Caco-2 (cell line): Measurements from ENCODE around the gene FGD2. TPM values are rescaled to one million over a fixed set of nuclear protein-coding genes. Genes with fewer than 3 reads are reported as not detected.

Experiments
- BruUV-seq: library from RNA; stranded (reverse); fragments of 400-500 nt; replicated peaks from 2 replicates; lab custom pipeline; 2021; lab: Mats Ljungman, UMichigan
- CTCF ChIA-PET: fragments of 300-600 bp; sonication (Branson Sonifier 250); formaldehyde crosslinking; loops from one replicate; lab custom pipeline; 2022; ENCODE audit warnings: antibody characterized with exemption; lab: Charles Lee
- POLR2A ChIA-PET: fragments of 300-600 bp; sonication (Branson Sonifier 250); formaldehyde crosslinking; loops from one replicate; lab custom pipeline; 2022; ENCODE audit warnings: antibody characterized with exemption; lab: Charles Lee
- DNase-seq, 2 experiments: peaks; one replicate each; pipeline versions ENCODE4 v3.0.0 to v3.0.0-alpha.2; 2020 to 2022
- H3K27me3 ChIP-seq: replicated peaks from 2 replicates; pipeline ENCODE4 v1.6.0; 2011; ENCODE audit warnings: low read length; ENCODE audit not compliant: control insufficient read depth, insufficient read depth
- H3K36me3 ChIP-seq: 2 replicates; pipeline ENCODE4 v1.5.1; 2011; ENCODE audit warnings: low read length; ENCODE audit not compliant: control insufficient read depth, insufficient read depth
- H3K4me1 ChIP-seq: fragments of 250-450 bp; sonication (Bioruptor Pico); 2 replicates; pipeline ENCODE4 v1.5.1; 2020; ENCODE audit warnings: mild to moderate bottlenecking
- H3K4me3 ChIP-seq: 2 replicates; pipeline ENCODE4 v1.5.1; 2011; ENCODE audit warnings: low read depth, mild to moderate bottlenecking, control low read depth, low read length
- H3K9me3 ChIP-seq: fragments of 250-450 bp; sonication (Bioruptor Pico); 2 replicates; pipeline ENCODE4 v1.5.1; 2020; ENCODE audit warnings: mild to moderate bottlenecking, moderate library complexity
- H3K27ac Mint-ChIP-seq: one replicate; pipeline ENCODE4 v1.8.0; 2022; ENCODE audit warnings: mixed read lengths; ENCODE audit not compliant: unreplicated experiment
- H3K27me3 Mint-ChIP-seq: one replicate; pipeline ENCODE4 v1.8.0; 2022; ENCODE audit warnings: mixed read lengths; ENCODE audit not compliant: insufficient read depth, unreplicated experiment
- H3K36me3 Mint-ChIP-seq: one replicate; pipeline ENCODE4 v1.8.0; 2022; ENCODE audit warnings: mild to moderate bottlenecking, mixed read lengths; ENCODE audit not compliant: insufficient read depth, unreplicated experiment
- H3K4me1 Mint-ChIP-seq: one replicate; pipeline ENCODE4 v1.8.0; 2022; ENCODE audit warnings: low read depth, mixed read lengths; ENCODE audit not compliant: unreplicated experiment
- H3K4me3 Mint-ChIP-seq: one replicate; pipeline ENCODE4 v1.8.0; 2022; ENCODE audit warnings: mild to moderate bottlenecking, moderate library complexity, mixed read lengths; ENCODE audit not compliant: unreplicated experiment
- H3K9me3 Mint-ChIP-seq: one replicate; pipeline ENCODE4 v1.8.0; 2022; ENCODE audit warnings: mixed read lengths; ENCODE audit not compliant: unreplicated experiment
- intact Hi-C: fragments of 100-400 bp; cut with micrococcal nuclease; formaldehyde crosslinking; loops from one replicate; pipeline ENCODE4 v1.10.0; 2022; ENCODE audit not compliant: unreplicated experiment
- total RNA-seq: library from RNA; stranded (reverse); gene quantifications from 2 replicates; pipeline ENCODE4 v1.2.3, GENCODE V29; 2022
- TF ChIP-seq, protein P1 (sequence below), 2 experiments: fragments of 200-600 bp in 1 of 2; IDR thresholded peaks; 1 replicate in 1 of 2; 2 replicates in 1 of 2; pipeline versions ENCODE4 v1.5.1 to v1.8.0; 2011 to 2022; ENCODE audit warnings: antibody characterized with exemption in 1 of 2, control low read depth in 1 of 2, inconsistent platforms in 1 of 2, low read depth in 1 of 2, low read length in 1 of 2, mild to moderate bottlenecking in 1 of 2, moderate library complexity in 1 of 2; ENCODE audit not compliant: insufficient read depth in 1 of 2, severe bottlenecking in 1 of 2, unreplicated experiment in 1 of 2

Gene FGD2
- total RNA-seq, 1 experiment from 2014 or later, result not detected

DNA sequence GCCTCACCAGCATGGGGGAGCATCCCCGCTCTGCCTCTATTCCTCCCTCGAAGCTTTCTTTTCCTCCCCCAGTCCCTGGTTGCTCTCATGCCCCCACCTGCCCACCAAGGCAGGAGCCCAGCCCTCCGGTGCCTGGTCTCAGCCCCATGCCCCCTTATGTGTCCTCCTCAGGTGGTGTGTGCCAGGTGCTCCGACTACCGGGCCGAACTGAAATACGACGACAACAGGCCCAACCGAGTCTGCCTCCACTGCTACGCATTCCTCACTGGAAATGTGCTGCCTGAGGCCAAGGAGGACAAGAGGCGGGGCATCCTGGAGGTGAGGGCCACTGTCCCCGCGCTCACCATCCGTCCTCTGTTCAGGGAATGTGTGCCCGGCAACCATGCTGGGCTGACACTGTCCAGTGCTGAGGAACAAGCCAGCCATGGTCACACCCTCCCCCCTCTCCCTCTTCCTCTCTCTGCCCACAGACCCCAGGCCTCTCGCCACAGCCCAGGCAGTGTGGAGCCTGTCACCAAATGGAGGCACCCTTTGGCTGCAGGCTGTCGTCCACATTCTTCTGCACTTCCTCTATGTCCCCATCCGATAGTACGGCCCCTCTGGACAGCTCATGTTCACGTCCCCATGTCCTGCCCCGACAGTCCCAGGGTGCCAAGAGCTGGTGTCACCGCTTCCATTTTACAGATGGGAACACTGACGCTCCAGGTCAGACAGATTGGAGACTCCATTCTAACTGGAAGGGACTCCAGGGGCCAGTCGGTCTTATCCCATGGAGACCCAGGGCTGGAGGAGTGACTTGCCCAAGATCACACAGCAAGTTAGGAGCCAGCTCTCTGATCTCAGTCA lies 20.4 kb downstream of the FGD2 start:
- H3K4me1 Mint-ChIP-seq, result peaks cover 28% of the 10 kb centered on the region
- TF ChIP-seq, protein P1, sequence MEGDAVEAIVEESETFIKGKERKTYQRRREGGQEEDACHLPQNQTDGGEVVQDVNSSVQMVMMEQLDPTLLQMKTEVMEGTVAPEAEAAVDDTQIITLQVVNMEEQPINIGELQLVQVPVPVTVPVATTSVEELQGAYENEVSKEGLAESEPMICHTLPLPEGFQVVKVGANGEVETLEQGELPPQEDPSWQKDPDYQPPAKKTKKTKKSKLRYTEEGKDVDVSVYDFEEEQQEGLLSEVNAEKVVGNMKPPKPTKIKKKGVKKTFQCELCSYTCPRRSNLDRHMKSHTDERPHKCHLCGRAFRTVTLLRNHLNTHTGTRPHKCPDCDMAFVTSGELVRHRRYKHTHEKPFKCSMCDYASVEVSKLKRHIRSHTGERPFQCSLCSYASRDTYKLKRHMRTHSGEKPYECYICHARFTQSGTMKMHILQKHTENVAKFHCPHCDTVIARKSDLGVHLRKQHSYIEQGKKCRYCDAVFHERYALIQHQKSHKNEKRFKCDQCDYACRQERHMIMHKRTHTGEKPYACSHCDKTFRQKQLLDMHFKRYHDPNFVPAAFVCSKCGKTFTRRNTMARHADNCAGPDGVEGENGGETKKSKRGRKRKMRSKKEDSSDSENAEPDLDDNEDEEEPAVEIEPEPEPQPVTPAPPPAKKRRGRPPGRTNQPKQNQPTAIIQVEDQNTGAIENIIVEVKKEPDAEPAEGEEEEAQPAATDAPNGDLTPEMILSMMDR (IDR thresholded peaks at IDR 0.05; ENCODE audit: insufficient read depth in 1 of 2, low read depth in 1 of 2, low read length in 1 of 2, severe bottlenecking in 1 of 2, unreplicated experiment in 1 of 2), result no peak
- DNase-seq, result no peak
- 0 out of 2 replicates have a peak, but pooled peaks cover 4% of the 10 kb centered on the region for H3K9me3 ChIP-seq
- H3K9me3 Mint-ChIP-seq, result no peaks in the 10 kb centered on the region
- no peaks in the 10 kb centered on the region for H3K36me3 Mint-ChIP-seq
- intact Hi-C loops, result no loop called here
- ChIA-PET POLR2A (no interaction called here), CTCF (interaction anchor here (0.6 to 10.4 kb wide), 4 partner anchors 25 to 183 kb away, joined by 3 to 163 read pairs (median 4); no protein-coding TSS in a partner anchor)
- no peak overlapping the region for H3K27ac Mint-ChIP-seq
- no peaks in the 10 kb centered on the region for H3K27me3 ChIP-seq
- H3K4me1 ChIP-seq, result peaks cover 23% of the 10 kb centered on the region
- no peaks in the 10 kb centered on the region for H3K27me3 Mint-ChIP-seq
- no TSS peak for BruUV-seq
- H3K36me3 ChIP-seq, result no peaks in the 10 kb centered on the region
- H3K4me3 Mint-ChIP-seq, result no peak overlapping the region
- no peak overlapping the region for H3K4me3 ChIP-seq

DNA sequence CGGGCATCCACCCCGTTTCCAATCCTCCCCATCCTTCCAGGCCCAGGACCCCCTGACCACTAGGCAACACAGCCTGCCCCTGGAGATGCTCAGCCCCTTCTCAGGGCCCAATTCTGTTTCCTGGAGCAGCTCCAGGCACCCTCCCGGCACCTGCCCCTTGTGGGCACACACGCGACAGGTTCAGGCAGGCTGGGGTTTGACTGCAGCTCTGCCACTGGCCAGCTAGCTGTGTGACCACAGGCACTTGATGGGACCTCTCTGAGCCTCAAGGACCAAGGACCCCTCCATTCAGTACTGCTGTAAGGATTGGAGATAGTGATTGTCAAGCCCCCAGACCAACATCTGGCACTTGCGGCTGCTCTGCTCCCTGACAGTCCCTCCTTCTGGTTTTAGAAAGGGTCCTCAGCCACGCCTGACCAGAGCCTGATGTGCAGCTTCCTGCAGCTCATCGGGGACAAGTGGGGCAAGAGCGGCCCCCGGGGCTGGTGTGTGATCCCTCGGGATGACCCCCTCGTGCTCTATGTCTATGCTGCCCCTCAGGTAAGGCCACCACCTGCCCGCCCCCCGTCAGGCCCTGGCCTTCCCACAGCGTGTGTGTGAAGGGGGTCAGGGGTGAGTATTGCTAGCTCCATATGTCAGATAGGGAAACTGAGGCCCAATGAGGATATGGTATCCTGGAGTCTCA lies 21.7 kb downstream of the FGD2 start:
- TF ChIP-seq, protein P1 (IDR thresholded peaks at IDR 0.05; ENCODE audit: insufficient read depth in 1 of 2, low read depth in 1 of 2, low read length in 1 of 2, severe bottlenecking in 1 of 2, unreplicated experiment in 1 of 2), result no peak
- no TSS peak for BruUV-seq
- no peaks in the 10 kb centered on the region for H3K27me3 ChIP-seq
- no peak overlapping the region for H3K4me3 Mint-ChIP-seq
- no peaks in the 10 kb centered on the region for H3K36me3 Mint-ChIP-seq
- H3K4me3 ChIP-seq, result no peak overlapping the region
- peaks cover 18% of the 10 kb centered on the region for H3K4me1 ChIP-seq
- no peaks in the 10 kb centered on the region for H3K27me3 Mint-ChIP-seq
- H3K27ac Mint-ChIP-seq, result no peak overlapping the region
- no peaks in the 10 kb centered on the region for H3K36me3 ChIP-seq
- 0 out of 2 replicates have a peak, but pooled peaks cover 4% of the 10 kb centered on the region for H3K9me3 ChIP-seq
- intact Hi-C loops, result no loop called here
- CTCF ChIA-PET, result interaction anchor here (0.6 to 10.4 kb wide), 4 partner anchors 9 to 186 kb away, joined by 3 to 163 read pairs (median 6); no protein-coding TSS in a partner anchor
- POLR2A ChIA-PET, result no interaction called here
- H3K4me1 Mint-ChIP-seq, result peaks cover 19% of the 10 kb centered on the region
- no peaks in the 10 kb centered on the region for H3K9me3 Mint-ChIP-seq
- no peak for DNase-seq

- Histone ChIP-seq H3K4me1 (peaks cover 12% of the 10 kb centered on the region), H3K9me3 (0 out of 2 replicates have a peak, but pooled peaks cover 4% of the 10 kb centered on the region), H3K36me3 (no peaks in the 10 kb centered on the region), H3K27me3 (no peaks in the 10 kb centered on the region), H3K4me3 (no peak overlapping the region)
- ChIA-PET CTCF (interaction anchor here (0.6 to 10.4 kb wide), 6 partner anchors 10 to 185 kb away, joined by 3 to 163 read pairs (median 6); no protein-coding TSS in a partner anchor), POLR2A (interaction anchor here (0.5 kb wide), 1 partner anchor 162 kb away, joined by 3 read pairs; no protein-coding TSS in a partner anchor)
- no peak overlapping the region for H3K27ac Mint-ChIP-seq
- DNase-seq, result no peak
- intact Hi-C loops, result no loop called here
- BruUV-seq, result no TSS peak
- TF ChIP-seq, protein P1 (IDR thresholded peaks at IDR 0.05; ENCODE audit: insufficient read depth in 1 of 2, low read depth in 1 of 2, low read length in 1 of 2, severe bottlenecking in 1 of 2, unreplicated experiment in 1 of 2), result no peak
- peaks cover 12% of the 10 kb centered on the region for H3K4me1 Mint-ChIP-seq
- H3K9me3 Mint-ChIP-seq, result no peaks in the 10 kb centered on the region
- H3K4me3 Mint-ChIP-seq, result no peak overlapping the region
- H3K27me3 Mint-ChIP-seq, result no peaks in the 10 kb centered on the region
- no peaks in the 10 kb centered on the region for H3K36me3 Mint-ChIP-seq
These were observed 22.5 kb downstream of the FGD2 start for GRCh38 chr6:37027811-37028469.
